ENCODE results near the gene DNAH2.

DNA sequence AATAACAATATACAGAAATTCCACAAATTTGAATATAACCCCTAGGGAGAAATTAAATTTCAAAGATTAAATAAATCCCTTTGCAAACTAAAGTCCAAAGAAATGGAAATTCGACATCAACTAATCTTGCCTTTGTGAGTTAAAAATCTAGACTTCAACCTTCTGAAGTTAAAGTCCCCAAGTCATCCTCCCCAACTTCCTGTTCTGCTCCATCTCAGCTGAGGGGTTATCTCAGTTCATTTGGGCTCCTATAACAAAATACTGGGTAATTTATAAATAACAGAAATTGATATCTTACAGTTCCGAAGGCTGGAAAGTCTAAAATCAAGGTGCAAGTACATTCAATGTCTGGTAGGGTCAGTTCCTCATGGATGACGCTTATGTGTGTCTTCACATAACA is 93.7 kb downstream of the DNAH2 start:
- TF ChIP-seq, protein P1, sequence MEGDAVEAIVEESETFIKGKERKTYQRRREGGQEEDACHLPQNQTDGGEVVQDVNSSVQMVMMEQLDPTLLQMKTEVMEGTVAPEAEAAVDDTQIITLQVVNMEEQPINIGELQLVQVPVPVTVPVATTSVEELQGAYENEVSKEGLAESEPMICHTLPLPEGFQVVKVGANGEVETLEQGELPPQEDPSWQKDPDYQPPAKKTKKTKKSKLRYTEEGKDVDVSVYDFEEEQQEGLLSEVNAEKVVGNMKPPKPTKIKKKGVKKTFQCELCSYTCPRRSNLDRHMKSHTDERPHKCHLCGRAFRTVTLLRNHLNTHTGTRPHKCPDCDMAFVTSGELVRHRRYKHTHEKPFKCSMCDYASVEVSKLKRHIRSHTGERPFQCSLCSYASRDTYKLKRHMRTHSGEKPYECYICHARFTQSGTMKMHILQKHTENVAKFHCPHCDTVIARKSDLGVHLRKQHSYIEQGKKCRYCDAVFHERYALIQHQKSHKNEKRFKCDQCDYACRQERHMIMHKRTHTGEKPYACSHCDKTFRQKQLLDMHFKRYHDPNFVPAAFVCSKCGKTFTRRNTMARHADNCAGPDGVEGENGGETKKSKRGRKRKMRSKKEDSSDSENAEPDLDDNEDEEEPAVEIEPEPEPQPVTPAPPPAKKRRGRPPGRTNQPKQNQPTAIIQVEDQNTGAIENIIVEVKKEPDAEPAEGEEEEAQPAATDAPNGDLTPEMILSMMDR (IDR thresholded peaks at IDR 0.05 in 8 of 11, conservative IDR thresholded peaks at IDR 0.05 in 3 of 11): no peak
- TF ChIP-seq POLR2A (IDR thresholded peaks at IDR 0.05): no peak
- TF ChIP-seq POLR2AphosphoS5 (IDR thresholded peaks at IDR 0.05): no peak
